ELF-1 (cell line): ENCODE results near the gene ZNF407.

Experiments used
- DNase-seq: peaks from one replicate; pipeline ENCODE4 v3.0.0-alpha.2; 2016; ENCODE audit warnings: low read depth, low spot score

Gene ZNF407

DNA sequence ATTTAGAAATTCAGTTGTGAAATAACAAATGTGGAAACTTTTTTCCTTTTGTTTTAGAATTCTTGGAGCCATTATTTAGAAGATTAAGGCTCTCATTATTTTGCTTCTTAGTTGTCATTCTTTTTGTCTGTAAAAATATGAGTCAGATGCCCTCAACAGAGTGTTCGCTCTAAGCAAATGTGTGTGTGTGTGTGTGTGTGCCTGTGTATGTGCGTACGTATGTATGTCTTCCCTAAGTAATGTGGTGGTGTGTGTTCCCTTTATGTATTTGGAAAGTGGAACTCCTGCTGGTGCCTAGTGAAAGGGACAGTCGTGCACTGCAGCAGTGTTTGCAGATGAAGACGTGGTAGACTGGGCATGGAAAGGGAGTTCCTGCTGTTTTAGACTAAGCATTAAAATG lies 27.5 kb downstream of the ZNF407 start:
- no peak for DNase-seq

DNA sequence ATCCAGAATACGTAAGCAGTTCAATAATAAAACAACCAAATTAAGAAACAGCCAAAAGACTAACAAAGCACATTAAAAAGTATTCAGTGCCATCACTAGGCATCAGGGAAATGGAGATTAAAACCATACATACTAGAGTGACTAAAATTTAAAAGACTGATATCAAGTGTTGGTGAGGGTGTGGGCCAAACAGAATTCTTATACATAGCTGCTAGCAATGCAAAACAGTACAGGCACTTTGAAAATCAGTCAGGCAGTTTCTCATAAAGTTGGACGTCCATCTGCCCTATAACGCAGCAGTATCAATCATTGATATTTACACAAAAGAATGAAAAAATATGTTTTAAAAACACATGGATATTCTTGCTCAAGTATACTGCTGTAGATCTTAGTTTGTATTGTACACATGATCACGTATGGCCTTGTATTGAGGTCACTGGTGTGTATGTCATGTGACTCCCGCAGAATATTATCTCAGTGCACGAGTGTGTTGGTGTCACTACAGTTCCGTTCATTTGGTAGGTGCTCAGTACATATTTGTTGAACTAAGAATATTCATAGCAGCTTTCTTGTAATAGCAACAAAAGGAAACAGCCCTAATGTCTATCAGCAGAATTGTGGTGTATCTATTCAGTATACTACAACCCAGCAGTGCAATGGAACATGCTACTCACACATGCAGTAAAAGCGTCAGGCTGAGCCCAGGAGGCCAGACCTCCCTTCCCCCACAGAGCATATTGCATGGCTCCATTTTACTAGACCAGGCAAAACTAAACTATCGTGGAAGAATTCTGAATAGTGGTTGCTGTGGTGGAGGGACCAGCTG lies 28.6 kb downstream of the ZNF407 start:
- DNase-seq: no peak

DNA sequence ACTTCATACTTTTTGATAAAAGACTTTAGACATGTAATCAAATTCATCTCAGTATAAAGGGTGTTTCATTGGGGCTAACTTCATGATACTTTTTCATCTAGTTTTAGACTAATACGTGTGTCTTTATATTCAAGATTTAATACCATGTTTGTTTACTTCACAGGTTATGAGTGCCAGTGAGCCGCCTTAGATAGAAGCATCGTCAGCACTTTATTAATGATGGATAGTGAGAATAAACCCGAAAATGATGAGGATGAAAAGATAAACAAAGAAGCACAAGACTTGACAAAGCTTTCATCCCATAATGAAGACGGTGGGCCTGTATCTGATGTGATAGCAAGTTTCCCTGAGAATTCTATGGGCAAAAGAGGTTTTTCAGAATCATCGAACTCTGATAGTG lies 33.1 kb downstream of the ZNF407 start:
- DNase-seq: no peak

DNA sequence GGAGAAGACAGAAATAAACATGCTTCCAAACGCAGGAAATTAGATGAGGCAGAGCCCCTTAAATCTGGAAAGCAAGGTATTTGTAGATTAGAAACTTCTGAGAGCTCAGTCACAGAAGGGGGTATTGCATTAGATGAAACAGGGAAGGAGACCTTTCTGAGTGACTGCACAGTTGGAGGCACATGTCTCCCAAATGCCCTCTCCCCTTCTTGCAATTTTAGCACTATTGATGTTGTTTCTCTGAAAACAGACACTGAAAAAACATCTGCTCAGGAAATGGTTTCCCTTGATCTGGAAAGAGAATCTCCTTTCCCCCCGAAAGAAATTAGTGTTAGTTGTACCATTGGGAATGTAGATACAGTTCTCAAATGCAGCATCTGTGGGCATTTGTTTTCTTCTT lies 33.5 kb downstream of the ZNF407 start:
- DNase-seq: no peak

DNA sequence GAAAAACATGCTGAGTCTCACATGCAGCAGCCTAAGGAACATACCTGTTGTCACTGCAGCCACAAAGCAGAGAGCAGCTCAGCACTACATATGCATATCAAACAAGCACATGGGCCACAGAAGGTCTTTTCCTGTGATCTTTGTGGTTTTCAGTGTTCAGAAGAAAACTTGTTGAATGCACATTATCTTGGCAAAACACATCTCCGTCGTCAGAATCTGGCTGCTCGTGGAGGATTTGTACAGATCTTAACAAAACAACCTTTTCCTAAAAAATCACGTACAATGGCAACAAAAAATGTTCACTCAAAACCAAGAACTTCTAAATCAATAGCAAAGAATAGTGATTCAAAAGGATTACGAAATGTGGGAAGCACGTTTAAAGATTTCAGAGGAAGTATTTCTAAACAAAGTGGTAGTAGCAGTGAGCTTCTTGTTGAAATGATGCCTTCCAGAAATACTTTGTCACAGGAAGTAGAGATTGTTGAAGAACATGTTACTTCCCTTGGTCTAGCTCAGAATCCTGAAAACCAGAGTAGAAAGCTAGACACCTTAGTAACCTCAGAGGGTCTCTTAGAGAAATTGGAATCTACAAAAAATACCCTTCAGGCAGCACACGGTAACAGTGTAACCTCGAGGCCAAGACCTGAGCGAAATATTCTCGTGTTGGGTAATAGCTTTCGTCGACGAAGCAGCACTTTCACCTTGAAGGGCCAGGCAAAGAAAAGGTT lies 34.1 kb downstream of the ZNF407 start:
- DNase-seq: no peak

DNA sequence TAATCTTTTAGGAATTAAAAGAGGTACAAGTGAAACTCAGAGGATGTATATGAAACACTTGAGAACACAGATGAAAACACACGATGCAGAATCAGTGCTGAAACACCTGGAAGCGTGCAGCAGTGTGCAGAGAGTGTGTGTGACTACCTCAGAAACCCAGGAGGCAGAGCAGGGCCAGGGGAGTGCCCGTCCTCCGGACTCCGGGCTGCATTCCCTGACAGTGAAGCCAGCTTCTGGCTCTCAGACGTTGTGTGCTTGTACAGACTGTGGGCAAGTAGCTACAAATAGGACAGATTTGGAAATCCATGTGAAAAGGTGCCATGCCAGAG lies 34.6 kb downstream of the ZNF407 start:
- DNase-seq: no peak

DNA sequence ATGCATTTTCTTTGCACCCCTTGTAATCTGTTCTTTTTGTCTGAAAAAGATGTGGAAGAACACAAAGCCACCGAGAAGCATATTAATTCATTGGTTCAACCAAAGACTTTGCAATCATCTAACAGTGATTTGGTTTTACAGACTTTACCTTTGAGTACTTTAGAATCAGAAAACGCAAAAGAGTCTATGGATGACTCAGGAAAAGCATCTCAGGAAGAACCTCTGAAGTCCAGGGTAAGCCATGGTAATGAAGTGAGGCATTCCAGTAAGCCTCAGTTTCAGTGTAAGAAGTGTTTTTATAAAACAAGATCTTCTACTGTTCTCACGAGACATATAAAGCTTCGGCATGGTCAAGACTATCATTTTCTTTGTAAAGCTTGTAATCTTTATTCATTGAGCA lies 35.2 kb downstream of the ZNF407 start:
- no peak for DNase-seq

DNA sequence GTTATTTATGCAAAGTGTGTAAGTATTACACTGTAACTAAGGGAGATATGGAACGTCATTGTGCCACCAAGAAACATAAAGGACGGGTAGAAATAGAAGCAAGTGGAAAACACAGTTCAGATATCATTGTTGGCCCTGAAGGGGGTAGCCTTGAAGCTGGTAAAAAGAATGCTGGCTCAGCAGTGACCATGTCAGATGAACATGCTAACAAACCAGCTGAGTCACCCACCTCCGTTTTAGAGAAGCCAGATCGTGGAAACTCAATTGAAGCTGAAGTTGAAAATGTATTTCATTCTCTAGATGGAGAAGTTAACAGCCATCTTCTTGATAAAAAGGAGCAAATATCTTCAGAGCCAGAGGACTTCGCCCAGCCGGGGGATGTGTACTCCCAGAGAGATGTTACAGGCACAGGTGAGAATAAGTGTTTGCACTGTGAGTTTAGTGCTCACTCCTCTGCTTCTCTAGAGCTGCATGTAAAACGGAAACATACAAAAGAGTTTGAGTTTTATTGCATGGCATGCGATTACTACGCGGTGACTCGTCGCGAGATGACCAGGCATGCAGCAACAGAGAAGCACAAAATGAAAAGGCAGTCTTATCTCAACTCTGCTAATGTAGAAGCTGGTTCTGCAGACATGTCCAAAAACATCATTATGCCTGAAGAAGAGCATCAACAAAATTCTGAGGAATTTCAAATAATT lies 36.1 kb downstream of the ZNF407 start:
- DNase-seq: no peak

DNA sequence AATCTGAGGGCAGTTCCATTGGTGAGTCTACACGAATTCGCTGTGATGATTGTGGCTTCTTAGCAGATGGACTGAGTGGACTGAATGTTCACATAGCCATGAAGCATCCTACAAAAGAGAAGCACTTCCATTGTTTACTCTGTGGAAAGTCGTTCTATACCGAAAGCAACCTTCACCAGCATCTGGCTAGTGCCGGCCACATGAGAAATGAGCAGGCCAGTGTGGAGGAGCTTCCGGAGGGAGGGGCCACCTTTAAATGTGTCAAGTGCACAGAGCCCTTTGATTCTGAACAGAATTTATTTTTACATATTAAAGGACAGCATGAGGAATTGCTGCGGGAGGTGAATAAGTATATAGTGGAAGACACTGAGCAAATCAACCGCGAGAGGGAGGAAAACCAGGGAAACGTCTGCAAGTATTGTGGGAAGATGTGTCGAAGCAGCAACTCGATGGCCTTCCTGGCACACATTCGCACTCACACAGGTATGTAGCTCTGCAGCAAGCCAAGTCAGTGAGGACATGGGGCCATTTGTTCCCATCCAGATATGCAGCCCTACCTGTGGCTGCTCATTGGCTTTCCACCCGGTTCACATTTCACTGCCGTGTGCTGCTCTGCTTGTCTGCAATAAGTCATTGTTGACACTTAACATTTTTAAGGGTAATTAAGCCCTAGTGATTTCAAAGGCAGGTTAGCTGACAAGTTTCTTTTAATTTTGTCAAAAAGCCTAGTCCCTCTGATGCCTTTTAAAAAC lies 37.7 kb downstream of the ZNF407 start:
- peak; percentile 53 for DNase-seq

DNA sequence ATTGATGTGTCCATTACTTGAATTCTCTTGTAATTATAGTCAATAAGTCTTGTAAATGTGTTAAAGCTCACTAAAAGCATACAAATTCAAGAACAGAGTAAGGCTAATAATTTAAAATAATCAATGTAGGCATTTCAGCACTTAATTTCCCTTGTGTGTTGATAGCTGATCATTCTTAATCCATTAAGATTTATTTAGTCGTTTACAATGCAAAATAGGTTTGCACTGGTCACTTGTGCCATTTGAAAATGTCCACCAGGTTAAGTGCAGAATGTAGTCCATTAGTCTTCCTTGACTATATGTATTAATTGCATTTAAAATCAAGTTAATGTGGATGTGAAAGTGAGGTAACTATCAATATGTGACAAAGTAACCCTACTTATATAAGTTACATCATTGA lies 39.4 kb downstream of the ZNF407 start:
- DNase-seq: no peak

DNA sequence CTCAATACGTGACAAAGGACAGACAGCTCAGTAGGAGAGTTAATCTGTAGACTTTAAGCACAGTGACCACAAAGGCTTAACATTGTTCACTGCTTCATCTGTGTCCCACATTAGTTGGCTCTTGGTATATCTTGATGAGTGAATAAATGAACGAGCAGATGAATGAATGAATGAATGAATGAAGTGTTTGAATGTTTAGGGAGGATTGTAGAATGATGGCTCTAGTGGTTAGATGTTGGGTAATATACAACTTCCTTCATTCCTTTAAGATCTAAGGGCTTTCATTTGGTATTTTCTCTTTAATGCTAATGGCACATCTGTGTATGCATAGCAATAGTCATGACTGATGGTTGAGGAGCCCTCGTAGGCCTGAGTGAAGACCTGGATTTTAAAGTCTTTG lies 40.5 kb downstream of the ZNF407 start:
- no peak for DNase-seq

DNA sequence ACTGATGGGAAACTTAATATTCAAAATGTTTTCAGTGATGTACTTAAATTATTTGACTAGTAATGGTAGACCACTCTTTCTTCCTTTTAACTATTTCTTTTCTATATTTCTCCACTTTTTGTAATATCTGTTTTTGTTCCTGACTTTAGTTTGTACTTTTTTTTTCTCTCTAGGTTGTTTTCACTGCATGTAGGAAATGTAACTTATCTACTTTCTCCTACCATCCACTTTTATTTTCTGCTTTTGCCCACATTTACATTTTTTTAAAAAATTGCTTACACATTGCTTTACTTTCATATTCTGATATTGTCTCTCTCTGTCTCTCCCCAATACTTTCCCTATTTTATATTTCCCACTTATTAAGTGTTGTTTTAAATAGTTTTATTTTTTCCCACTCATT lies 47.0 kb downstream of the ZNF407 start:
- DNase-seq: no peak

DNA sequence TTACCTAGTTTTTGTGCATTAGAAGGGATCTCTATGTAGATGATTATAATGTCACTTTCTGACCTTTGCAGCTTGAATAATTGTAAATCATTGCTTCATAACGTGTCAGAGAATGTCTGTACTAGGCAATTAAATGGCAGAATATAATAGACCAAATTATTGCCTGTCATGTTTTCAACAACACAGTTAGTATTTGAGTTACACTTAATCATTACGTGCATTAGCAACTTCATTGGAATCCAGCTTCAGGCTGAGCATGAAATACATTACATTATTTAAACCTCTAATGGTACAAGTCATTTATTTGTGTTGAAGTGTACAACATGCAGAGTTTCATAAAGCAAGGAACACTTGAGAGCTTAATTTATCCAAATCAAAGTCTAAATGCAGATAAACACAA lies 48.0 kb downstream of the ZNF407 start:
- no peak for DNase-seq

DNA sequence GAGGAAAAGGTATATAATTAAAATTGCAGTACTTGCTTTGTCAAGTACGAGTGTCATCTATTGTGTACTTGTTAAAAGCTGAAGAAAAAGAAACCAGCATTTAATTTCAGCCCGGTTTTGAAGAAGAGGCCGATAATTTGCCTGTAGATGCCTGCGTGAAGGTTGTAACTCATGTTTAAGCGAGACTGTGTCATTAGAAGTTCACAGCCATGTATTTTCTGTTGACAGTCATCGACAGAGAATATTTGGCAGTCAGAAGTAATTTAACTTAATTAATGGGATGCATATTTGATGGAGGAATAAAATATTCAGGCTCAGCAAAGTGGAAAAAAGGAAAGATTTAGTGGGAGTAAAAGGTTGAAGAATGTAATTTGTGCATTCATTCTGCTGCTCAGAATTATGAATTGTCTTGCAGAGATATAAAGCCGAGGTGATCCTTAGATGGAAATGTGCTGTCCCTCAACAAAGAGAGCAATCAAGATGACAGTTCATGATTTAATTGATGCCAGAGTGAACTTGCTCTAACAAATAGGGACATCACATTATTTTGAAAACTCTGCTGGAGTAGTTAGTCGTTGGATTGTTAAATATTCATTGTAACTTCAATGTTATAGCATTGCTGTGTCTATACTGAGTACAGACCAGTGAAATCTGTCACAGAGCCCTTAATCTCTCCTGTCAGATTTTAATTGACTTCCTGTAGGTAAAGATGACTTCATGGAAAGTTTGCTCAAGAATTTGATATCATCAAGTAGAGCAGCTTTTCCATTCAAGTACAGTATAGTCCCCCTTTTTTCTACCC lies 53.9 kb downstream of the ZNF407 start:
- no peak for DNase-seq

DNA sequence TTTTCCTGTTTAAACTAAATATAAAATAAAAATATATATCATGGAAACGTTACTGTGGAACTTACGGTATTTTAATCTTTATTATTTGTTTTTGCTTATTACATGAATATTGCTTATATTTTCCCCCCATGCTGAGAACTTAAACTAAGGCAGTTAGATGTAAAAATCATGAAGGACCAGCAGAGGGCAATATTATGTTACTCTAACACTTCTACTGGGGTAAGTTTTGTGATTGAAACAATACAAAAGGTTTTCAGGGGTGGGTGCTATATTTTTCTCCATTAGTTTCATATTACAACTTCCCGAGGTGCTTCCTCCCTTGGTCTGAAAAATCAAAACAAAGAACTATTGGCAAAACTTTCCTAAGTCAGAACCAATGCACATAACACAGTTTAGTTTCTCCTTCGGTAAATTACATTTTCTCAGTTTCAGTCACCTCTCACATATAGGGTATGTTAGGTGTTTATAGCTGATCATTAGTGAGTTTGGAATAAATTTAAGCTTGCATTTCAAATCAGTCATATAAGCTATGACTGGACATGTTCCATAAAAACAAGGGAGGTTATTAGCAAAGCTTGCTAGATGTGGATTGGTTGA lies 54.8 kb downstream of the ZNF407 start:
- no peak for DNase-seq

DNA sequence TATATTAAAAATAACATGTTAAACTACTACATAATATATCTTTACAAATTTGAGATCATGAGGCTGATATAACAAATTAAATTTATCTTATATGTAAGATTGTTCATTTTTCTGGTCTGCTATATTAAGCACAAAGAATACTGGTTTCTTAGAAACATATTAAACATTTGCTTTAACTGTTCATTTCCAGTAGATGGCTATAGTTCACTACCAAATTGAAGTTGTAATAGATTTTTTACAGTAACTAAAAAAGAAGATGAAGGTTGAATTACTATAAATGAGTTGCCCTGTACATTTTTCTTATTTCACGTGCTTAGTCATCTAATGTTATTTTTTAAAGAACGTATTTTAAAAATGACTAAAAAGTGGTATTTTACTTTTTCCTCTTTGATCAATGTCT lies 57.0 kb downstream of the ZNF407 start:
- no peak for DNase-seq

DNA sequence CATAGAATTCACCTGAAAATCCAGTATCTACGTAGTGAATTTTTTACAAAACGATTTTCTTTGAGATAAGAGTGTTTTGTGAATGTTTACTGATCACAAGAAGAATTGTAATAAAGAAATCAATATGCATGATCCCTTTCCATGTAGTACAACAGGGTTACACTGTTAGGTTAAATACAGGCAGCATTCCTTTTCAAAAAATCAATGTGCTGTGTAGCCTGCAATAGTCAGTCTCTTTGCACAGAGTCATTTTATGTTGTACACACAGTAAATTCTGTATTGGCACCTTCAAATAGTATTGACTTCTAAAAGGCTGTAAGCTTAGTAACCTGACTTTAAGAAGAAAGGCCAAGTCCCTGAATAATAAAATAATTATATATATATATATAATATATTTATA lies 63.3 kb downstream of the ZNF407 start:
- no peak for DNase-seq

DNA sequence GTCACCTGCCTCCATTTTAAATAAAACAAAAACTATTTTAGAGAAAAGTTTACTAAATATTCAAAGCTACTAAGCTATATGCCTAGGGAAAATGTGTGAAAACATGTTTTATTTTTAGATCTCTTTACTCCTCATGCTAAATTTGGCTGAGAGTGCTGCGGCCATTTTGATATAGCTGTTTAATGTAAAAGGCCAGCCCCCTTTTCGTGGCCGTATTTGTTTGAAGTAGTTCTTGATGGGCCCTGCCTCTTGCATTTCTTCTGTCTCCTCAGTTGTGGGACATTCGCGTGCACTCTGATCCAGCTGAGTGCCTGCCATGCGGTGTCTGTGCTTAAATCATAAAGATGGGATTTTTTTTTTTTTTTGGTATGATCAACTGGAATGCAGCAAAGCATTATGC lies 64.0 kb downstream of the ZNF407 start:
- DNase-seq: no peak

DNA sequence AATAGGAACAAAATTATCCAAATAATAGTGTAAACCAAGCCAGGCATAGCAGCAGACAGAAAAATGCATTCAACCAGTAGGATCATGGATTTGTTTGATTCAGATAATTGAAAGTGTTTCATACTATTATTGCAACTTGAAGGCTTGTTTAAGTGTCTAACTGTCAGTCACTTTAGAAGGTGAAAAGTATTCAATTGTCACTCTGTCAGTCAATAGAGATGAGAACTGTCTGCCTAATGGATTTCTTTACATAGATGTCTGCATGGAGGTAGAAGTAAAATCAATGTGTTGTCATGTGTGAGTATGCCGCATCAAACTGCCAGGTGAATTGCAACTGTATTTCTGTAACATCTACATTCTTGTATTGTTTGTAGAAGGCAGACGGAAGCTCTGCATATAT lies 65.0 kb downstream of the ZNF407 start:
- no peak for DNase-seq

DNA sequence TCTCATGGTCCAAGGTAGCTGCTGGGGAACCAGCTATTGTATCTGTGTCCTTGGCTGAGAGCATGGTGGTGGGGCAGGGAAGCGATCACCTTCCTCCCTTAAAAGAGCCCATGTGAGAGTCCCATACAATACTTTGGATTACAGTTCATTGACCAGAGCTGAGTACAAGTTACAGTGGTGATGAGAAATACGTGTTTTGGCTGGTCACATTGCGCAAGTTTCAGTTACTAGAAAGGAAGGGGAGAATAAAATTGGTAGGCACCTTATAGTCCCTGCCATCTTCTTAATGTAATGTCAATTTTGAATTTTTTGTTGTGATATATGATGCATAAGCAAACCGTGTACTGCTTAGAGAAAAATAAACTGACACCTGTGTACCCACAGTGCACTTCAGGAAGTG lies 67.7 kb downstream of the ZNF407 start:
- no peak for DNase-seq

DNA sequence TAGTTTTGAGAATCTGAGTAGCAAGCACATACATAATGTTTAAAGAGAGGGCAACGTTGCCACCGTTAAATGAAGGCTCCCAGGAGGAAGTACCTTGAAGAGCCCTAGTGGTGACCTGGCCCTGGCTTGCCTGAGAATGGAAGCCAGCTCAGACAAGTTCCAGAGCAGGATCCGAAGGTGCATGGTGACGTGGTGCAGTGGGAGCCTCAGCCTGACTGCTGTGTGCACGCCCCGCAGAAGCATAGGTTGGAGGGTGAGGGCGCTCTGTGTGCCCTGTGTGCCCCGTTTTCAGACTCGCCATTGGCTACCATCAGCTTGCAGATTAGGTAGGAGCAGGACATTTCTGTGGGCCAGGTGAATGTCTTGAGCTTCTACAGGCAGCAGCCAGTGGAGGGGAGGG lies 68.2 kb downstream of the ZNF407 start:
- DNase-seq: no peak
